A673 (cell line): ENCODE data around the gene PSTPIP1. TPM values are rescaled to one million over a fixed set of nuclear protein-coding genes. Genes with fewer than 3 reads are reported as not detected.

ENCODE experiments used
- BruUV-seq: library from RNA; stranded (reverse); fragments of 400-500 nt; replicated peaks from 2 replicates; lab custom pipeline; 2021; lab: Mats Ljungman, UMichigan
- CTCF ChIA-PET: fragments of 300-600 bp; sonication (Branson Sonifier 250); formaldehyde crosslinking; loops from one replicate; lab custom pipeline; 2022; ENCODE audit warnings: antibody characterized with exemption; lab: Charles Lee
- POLR2A ChIA-PET: fragments of 300-600 bp; sonication (Branson Sonifier 250); formaldehyde crosslinking; loops from one replicate; lab custom pipeline; 2022; ENCODE audit warnings: antibody characterized with exemption; ENCODE audit not compliant: low non-redundant PET; lab: Charles Lee
- DNase-seq: peaks from one replicate; pipeline ENCODE4 v3.0.0-alpha.2; 2015; ENCODE audit warnings: low spot score
- H3K27ac ChIP-seq: fragments of 200-600 bp; sonication (generic); 2 replicates; pipeline ENCODE4 v1.5.1; 2016; ENCODE audit warnings: mixed run types, low read depth, mild to moderate bottlenecking, mixed read lengths, antibody characterized with exemption, low read length; ENCODE audit not compliant: poor library complexity, severe bottlenecking
- H3K27me3 ChIP-seq: fragments of 200-600 bp; sonication (generic); replicated peaks from 2 replicates; pipeline ENCODE4 v1.6.1; 2017; ENCODE audit warnings: mixed run types, low read depth, mild to moderate bottlenecking, mixed read lengths, antibody characterized with exemption, low read length; ENCODE audit not compliant: insufficient read depth, poor library complexity
- H3K36me3 ChIP-seq: fragments of 200-600 bp; sonication (generic); 2 replicates; pipeline ENCODE4 v1.6.1; 2016; ENCODE audit warnings: mixed run types, mild to moderate bottlenecking, mixed read lengths, antibody characterized with exemption, low read length; ENCODE audit not compliant: insufficient read depth, poor library complexity, severe bottlenecking
- H3K4me1 ChIP-seq: fragments of 200-600 bp; sonication (generic); 2 replicates; pipeline ENCODE4 v1.6.1; 2017; ENCODE audit warnings: mixed run types, mild to moderate bottlenecking, mixed read lengths, antibody characterized with exemption, low read length; ENCODE audit not compliant: insufficient read depth, poor library complexity, severe bottlenecking
- H3K4me3 ChIP-seq: fragments of 200-600 bp; sonication (generic); 2 replicates; pipeline ENCODE4 v1.5.1; 2016; ENCODE audit warnings: low read depth, mixed run types, mild to moderate bottlenecking, mixed read lengths, low read length; ENCODE audit not compliant: poor library complexity, severe bottlenecking
- H3K9me3 ChIP-seq: fragments of 200-600 bp; sonication (generic); 2 replicates; pipeline ENCODE4 v1.6.1; 2016; ENCODE audit warnings: mixed run types, low read depth, mild to moderate bottlenecking, mixed read lengths, antibody characterized with exemption, low read length; ENCODE audit not compliant: poor library complexity, severe bottlenecking
- CTCF ChIP-seq: fragments of 300-800, 200-600 bp; sonication (generic); conservative IDR thresholded peaks from 2 replicates; pipeline ENCODE4 v1.5.1; 2017; ENCODE audit warnings: low read depth, mild to moderate bottlenecking, antibody characterized with exemption, low read length, moderate library complexity, mixed read lengths
- EZH2 ChIP-seq: fragments of 200-600 bp; sonication (generic); IDR thresholded peaks from 2 replicates; pipeline ENCODE4 v1.6.1; 2017; ENCODE audit warnings: borderline replicate concordance, low read depth, mild to moderate bottlenecking, mixed read lengths, antibody characterized with exemption, low read length; ENCODE audit not compliant: poor library complexity, severe bottlenecking
- intact Hi-C: fragments of 100-400 bp; cut with micrococcal nuclease; formaldehyde crosslinking; loops from one replicate; pipeline ENCODE4 v1.10.0; 2022; ENCODE audit not compliant: unreplicated experiment
- total RNA-seq: library from RNA; stranded (reverse); gene quantifications from 2 replicates; pipeline ENCODE4 v1.2.3, GENCODE V29; 2021

The PSTPIP1 gene
- total RNA-seq, 1 experiment from 2014 or later, result not detected

- H3K4me3 ChIP-seq, result no peak overlapping the region
- no peaks in the 10 kb centered on the region for H3K9me3 ChIP-seq
- peaks cover 4% of the 10 kb centered on the region for H3K4me1 ChIP-seq
- no peaks in the 10 kb centered on the region for H3K36me3 ChIP-seq
- CTCF ChIA-PET, result no interaction called here
- no peak for DNase-seq
- BruUV-seq, result no TSS peak
- H3K27ac ChIP-seq, result no peak overlapping the region
- POLR2A ChIA-PET, result no interaction called here
- TF ChIP-seq EZH2 (no peak), CTCF (no peak)
- no peaks in the 10 kb centered on the region for H3K27me3 ChIP-seq
- intact Hi-C loops, result no loop called here
Observed at GRCh38 chr15:77074350-77074749, 79.4 kb downstream of the PSTPIP1 start.

GRCh38 chr15:77075528-77075927 lies 80.6 kb downstream of the PSTPIP1 start:
- Histone ChIP-seq H3K36me3 (no peaks in the 10 kb centered on the region), H3K4me1 (no peaks in the 10 kb centered on the region), H3K27ac (no peak overlapping the region), H3K4me3 (no peak overlapping the region), H3K9me3 (no peaks in the 10 kb centered on the region), H3K27me3 (no peaks in the 10 kb centered on the region)
- intact Hi-C loops, result no loop called here
- POLR2A ChIA-PET, result no interaction called here
- DNase-seq, result no peak
- no TSS peak for BruUV-seq
- CTCF ChIA-PET, result no interaction called here
- TF ChIP-seq CTCF (no peak), EZH2 (no peak)

- Histone ChIP-seq H3K4me1 (no peaks in the 10 kb centered on the region), H3K36me3 (no peaks in the 10 kb centered on the region), H3K27ac (no peak overlapping the region), H3K4me3 (no peak overlapping the region), H3K9me3 (no peaks in the 10 kb centered on the region), H3K27me3 (no peaks in the 10 kb centered on the region)
- no peak for DNase-seq
- TF ChIP-seq EZH2, result no peak
- no peak for TF ChIP-seq CTCF
- CTCF ChIA-PET, result no interaction called here
- intact Hi-C loops, result no loop called here
- POLR2A ChIA-PET, result interaction anchor here (0.6 kb wide), 1 partner anchor 55 kb away, joined by 3 read pairs; no protein-coding TSS in a partner anchor
- BruUV-seq, result no TSS peak
Observed at GRCh38 chr15:77076323-77076915, 81.5 kb downstream of the PSTPIP1 start.
